Omental fat pad (tissue), 4 donors: ENCODE results near the gene BLOC1S4. TPM values are rescaled to one million over a fixed set of nuclear protein-coding genes. Genes with fewer than 3 reads are reported as not detected.
A peak's percentile ranks its signal among the peaks of the same experiment; 100 is the strongest.

Experiments used
- ATAC-seq: fragments of 150-250 bp; one replicate; pipeline ENCODE4 v1.9.1; 2016; ENCODE audit warnings: mild to moderate bottlenecking, moderate library complexity; ENCODE audit not compliant: low FRiP score
- DNase-seq: peaks from one replicate; pipeline ENCODE4 v3.0.0-alpha.2; 2019; ENCODE audit warnings: low spot score
- CTCF ChIP-seq, 3 donors: fragments of 450-650 bp; IDR thresholded peaks; one replicate each; pipeline ENCODE4 v1.5.1; 2016 to 2017; ENCODE audit warnings: antibody characterized with exemption in 3 of 3, mild to moderate bottlenecking in 3 of 3, moderate library complexity in 2 of 3
- total RNA-seq, 4 donors: library from RNA; depleted of rRNA; stranded (reverse); fragments of >200 nt; gene quantifications; one replicate each; pipeline ENCODE4 v1.1.0, GENCODE V29; 2016

The BLOC1S4 gene
- total RNA-seq, 4 donors from 2014 or later: 12.3 to 23.3 (median 13.9) TPM

- ATAC-seq (no peak), DNase-seq (no peak)
- TF ChIP-seq CTCF (IDR thresholded peaks at IDR 0.05): no peak
Measured at GRCh38 chr4:6699903-6700302, 16.1 kb upstream of the BLOC1S4 start.

GRCh38 chr4:6701371-6701770 is 14.6 kb upstream of the BLOC1S4 start:
- DNase-seq: no peak
- no peak for TF ChIP-seq CTCF (IDR thresholded peaks at IDR 0.05)
- ATAC-seq: no peak

GRCh38 chr4:6702761-6703160 is 13.2 kb upstream of the BLOC1S4 start:
- DNase-seq: no peak

GRCh38 chr4:6703786-6704185 is 12.2 kb upstream of the BLOC1S4 start:
- no peak for ATAC-seq
- DNase-seq: no peak
- TF ChIP-seq CTCF (IDR thresholded peaks at IDR 0.05): no peak

More at GRCh38 chr4:6702761-6703160, 13.2 kb upstream of the BLOC1S4 start:
- TF ChIP-seq CTCF (IDR thresholded peaks at IDR 0.05): no peak
- ATAC-seq: no peak

GRCh38 chr4:6705646-6706045 is 10.3 kb upstream of the BLOC1S4 start:
- DNase-seq: no peak
- ATAC-seq: no peak
- no peak for TF ChIP-seq CTCF (IDR thresholded peaks at IDR 0.05)

- ATAC-seq: no peak
- no peak for TF ChIP-seq CTCF (IDR thresholded peaks at IDR 0.05)
- DNase-seq: no peak
Measured at GRCh38 chr4:6706173-6706572, 9.8 kb upstream of the BLOC1S4 start.

GRCh38 chr4:6709230-6710114 is 6.5 kb upstream of the BLOC1S4 start, which contains the start of gene MRFAP1L1:
TSS of gene MRFAP1L1 (minus strand) at chr4:6709865. CDS start at chr4:6709629, 236 bp downstream.
- ATAC-seq (peak; percentile 94), DNase-seq (peak; percentile 95)
- no peak for TF ChIP-seq CTCF (IDR thresholded peaks at IDR 0.05)
